ENCODE data around the gene CCDC93. TPM values are rescaled to one million over a fixed set of nuclear protein-coding genes. Genes with fewer than 3 reads are reported as not detected.

Gene CCDC93
- total and polyA plus RNA-seq, 12 donors: 6.0 to 43.7 (median 29.4) TPM

DNA sequence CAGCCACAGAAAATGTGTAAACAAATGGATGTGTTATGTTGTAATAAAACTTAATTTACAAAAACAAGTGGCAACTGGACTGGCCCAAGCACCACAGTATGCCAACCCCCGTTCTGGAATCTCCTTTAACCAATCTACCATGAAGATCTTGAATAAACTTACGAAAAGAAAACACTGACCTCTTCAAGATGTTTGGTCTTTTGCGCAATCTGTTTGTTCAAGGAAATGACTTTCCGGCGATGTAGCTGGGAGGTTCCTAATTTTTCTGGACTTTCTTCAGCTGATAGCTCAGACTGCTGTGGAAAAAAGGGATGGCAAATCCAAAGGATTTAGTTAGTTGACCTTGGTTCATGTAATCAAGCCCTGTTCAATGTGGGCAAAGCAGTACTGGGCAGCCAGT, 55.7 kb downstream of the CCDC93 start:
- no peaks in the 10 kb centered on the region for H3K9me3 ChIP-seq
- H3K4me3 ChIP-seq: no peak overlapping the region
- ATAC-seq (no peak), DNase-seq (no peak)
- TF ChIP-seq, protein P1, sequence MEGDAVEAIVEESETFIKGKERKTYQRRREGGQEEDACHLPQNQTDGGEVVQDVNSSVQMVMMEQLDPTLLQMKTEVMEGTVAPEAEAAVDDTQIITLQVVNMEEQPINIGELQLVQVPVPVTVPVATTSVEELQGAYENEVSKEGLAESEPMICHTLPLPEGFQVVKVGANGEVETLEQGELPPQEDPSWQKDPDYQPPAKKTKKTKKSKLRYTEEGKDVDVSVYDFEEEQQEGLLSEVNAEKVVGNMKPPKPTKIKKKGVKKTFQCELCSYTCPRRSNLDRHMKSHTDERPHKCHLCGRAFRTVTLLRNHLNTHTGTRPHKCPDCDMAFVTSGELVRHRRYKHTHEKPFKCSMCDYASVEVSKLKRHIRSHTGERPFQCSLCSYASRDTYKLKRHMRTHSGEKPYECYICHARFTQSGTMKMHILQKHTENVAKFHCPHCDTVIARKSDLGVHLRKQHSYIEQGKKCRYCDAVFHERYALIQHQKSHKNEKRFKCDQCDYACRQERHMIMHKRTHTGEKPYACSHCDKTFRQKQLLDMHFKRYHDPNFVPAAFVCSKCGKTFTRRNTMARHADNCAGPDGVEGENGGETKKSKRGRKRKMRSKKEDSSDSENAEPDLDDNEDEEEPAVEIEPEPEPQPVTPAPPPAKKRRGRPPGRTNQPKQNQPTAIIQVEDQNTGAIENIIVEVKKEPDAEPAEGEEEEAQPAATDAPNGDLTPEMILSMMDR (IDR thresholded peaks at IDR 0.05): no peak
- H3K4me1 ChIP-seq: no peaks in the 10 kb centered on the region
- H3K27me3 ChIP-seq: no peaks in the 10 kb centered on the region
- WGBS, 2 donors: 87 to 91% methylated on average over 5 of the region's 5 CpGs
- intact Hi-C loops (cut with DNase I): no loop called here
- H3K36me3 ChIP-seq: peaks cover 0 to 100% (median 64%) of the 10 kb centered on the region in 9 donors
- no peak overlapping the region for H3K27ac ChIP-seq

DNA sequence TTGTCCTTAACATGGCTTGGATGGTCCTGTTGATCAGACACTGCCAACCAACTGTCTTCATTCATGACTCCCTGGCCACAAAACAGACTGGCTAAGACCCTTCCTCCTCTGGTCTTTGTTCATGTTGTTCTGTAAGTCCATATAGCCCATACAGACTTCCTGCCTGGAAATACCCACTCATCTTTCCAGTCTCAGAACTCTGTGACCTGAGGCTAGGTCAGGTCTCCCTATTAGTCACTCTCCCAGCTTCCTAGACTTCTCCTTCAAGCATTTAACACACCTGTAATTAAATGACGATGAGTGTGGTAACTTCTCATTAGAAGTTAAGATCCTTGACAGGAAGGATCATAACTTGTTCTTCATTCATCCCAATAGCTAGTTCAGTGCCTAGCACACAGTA, 56.3 kb downstream of the CCDC93 start:
- no peaks in the 10 kb centered on the region for H3K27me3 ChIP-seq
- WGBS, 2 donors: 97 to 98% methylated on average over 1 of the region's 1 CpG
- H3K36me3 ChIP-seq: peaks cover 0 to 100% (median 66%) of the 10 kb centered on the region in 9 donors
- no peaks in the 10 kb centered on the region for H3K9me3 ChIP-seq
- H3K27ac ChIP-seq: no peak overlapping the region
- H3K4me1 ChIP-seq: no peaks in the 10 kb centered on the region
- TF ChIP-seq, protein P1 (IDR thresholded peaks at IDR 0.05): no peak
- intact Hi-C loops (cut with DNase I): no loop called here
- H3K4me3 ChIP-seq: no peak overlapping the region
- no peak for DNase-seq
- no peak for ATAC-seq

DNA sequence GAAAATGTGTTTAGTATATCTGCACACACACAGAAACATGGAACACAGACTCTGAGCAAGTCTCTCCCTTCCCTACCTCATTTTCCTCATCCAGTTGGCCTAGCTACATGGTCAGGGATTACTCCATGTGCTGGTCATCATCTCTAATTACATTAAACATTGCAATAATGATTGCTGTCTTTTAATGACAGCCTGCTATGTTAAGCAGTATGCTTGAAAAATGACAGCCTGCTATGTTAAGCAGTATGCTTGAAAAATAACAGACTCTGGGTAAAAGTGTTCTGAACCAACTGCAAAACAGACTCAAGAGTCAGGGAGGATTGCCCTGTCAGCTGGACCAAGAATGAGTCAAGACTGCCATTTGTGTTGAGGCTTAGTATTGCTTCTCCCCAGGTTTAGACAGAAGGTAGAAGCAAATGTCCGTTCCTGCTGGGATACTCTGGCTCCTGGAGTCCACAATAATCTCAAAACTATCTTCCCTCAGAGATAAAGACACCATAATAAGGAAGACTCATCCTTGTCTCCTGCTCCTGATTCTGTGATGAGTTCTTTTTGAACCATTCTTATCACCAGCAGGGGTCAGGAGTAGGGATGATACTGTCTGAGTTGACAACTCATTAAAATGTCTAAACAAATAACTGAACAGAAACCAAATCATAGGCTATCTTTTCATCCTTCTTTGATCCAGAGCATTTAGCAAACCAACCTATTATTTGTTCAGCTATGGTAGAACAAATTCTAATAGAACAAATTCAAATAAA, 57.7 kb downstream of the CCDC93 start:
- Histone ChIP-seq H3K27ac (no peak overlapping the region), H3K4me1 (no peaks in the 10 kb centered on the region), H3K4me3 (no peak overlapping the region), H3K36me3 (peaks cover 4 to 100% (median 68%) of the 10 kb centered on the region in 9 donors), H3K27me3 (no peaks in the 10 kb centered on the region), H3K9me3 (no peaks in the 10 kb centered on the region)
- TF ChIP-seq, protein P1 (IDR thresholded peaks at IDR 0.05): peak in 2 of 9 donors; percentile 6 to 19
- intact Hi-C loops (cut with DNase I): no loop called here
- DNase-seq: no peak
- ATAC-seq: no peak
- WGBS, 2 donors: 60 to 85% methylated on average over 1 of the region's 1 CpG

DNA sequence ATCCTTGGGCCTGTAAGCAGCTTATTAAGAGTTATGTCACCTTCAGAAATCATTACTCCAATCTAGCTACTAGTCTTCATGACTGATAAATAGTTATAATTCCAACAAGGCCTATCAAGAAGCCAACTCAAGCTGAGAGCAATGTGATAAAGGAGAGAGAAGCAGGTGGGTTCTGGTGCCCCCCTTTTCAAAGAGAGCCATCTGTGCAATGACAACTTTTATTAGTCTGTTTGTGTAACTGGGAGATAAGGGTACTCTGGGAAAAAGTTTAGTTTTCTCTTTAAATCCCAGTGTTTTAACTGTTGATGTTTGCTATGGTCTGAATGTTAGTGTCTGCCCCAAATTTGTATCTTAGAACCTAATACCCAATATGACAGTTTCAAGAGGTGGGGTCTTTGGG, 60.6 kb downstream of the CCDC93 start:
- ATAC-seq: no peak
- Histone ChIP-seq H3K27me3 (no peaks in the 10 kb centered on the region), H3K27ac (no peak overlapping the region), H3K4me1 (no peaks in the 10 kb centered on the region), H3K9me3 (no peaks in the 10 kb centered on the region), H3K36me3 (peaks cover 4 to 100% (median 75%) of the 10 kb centered on the region in 9 donors), H3K4me3 (no peak overlapping the region)
- TF ChIP-seq, protein P1 (IDR thresholded peaks at IDR 0.05): no peak
- no peak for DNase-seq
- intact Hi-C loops (cut with DNase I): no loop called here

Data from heart right ventricle (tissue), 16 donors.